Stimulated activated CD4-positive, alpha-beta T cell treated with anti-CD3 and anti-CD28 coated beads, TNF-alpha, amount 100 ng/mL, for 48 hours (primary cell): ENCODE measurements around the gene LLGL2.

Experiments used
- DNase-seq, 3 donors: peaks; one replicate each; pipeline ENCODE4 v3.0.0-alpha.2; 2020; ENCODE audit warnings: low read depth in 3 of 3

Gene LLGL2

DNA sequence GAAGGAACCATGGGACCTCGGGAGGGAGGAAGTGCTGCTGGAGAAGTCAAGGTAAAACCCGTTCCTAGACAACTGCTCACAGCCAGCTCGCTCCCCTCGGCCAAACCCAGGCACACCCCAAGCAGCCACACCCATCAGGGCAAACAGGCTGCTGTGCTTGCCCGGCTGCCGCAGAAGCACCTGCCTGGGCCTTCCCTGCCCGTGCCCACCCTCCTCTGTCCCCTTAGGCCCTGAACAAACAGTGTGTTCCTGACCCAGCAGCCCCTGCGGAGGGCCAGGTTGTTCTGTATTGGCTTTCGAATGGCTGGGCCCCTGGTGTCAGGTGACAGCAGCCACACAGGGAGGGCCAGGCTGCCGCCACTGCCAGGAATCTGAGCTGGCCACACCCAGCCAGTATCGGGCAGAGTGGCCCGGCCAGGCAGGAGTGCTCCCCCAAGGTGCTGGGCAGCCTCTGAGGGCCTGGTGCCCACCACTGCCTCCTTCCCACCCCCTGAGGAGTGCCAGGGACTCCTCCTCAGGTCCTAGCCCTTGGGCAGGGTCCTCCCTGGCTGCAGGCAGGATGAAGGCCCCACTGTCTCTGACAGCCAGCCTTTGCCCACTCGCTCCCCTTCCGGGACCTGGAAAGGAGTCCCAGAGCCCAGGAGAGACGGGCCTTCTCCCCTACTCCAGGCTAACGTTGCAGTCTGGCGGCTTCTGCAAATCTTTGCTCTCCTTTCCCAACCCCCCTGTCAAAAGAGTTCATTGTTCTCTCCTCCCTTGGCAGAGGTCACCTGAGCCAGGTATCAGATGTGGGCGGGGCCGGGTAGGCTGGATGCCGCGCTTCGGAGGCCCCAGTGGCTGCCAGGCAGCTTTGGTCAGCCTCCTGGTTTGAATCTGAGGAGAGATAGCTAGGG lies 24.0 kb downstream of the LLGL2 start:
- no peak for DNase-seq

DNA sequence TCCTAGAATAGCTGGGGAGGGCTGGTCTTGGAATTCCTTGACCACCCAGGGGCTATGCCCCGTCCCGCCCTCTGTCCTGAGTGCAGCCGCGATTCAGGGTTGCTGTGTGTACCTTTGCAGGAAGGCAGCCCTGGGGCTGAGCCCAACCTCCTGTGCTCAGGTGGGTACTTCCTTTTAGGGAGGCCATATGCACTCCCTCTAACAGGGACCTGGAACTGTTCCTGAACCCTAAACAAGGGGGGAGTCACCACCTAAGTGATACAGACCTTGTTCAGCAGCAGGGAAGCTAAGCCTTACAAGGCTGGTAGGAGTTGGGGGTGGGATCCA lies 24.6 kb downstream of the LLGL2 start:
- no peak for DNase-seq

DNA sequence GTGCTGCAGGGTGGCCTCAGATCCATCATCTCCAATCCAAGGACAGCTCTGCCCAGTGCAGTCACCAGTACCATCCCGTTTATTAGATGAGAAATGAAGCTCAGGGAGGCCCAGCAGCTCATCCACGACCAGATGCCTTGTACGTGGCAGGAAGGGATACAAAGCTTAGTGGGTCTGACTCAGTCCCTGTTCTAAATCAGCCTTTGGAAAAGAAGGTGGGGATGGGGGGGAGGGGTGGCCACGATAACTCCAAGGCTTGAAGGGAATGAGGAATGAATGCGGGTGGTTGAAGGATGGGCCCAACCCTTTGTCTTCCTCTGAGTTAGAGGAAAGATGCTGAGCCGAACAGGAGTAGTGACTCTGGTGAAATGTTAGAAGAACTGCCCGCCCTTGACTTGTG lies 25.8 kb downstream of the LLGL2 start:
- no peak for DNase-seq

DNA sequence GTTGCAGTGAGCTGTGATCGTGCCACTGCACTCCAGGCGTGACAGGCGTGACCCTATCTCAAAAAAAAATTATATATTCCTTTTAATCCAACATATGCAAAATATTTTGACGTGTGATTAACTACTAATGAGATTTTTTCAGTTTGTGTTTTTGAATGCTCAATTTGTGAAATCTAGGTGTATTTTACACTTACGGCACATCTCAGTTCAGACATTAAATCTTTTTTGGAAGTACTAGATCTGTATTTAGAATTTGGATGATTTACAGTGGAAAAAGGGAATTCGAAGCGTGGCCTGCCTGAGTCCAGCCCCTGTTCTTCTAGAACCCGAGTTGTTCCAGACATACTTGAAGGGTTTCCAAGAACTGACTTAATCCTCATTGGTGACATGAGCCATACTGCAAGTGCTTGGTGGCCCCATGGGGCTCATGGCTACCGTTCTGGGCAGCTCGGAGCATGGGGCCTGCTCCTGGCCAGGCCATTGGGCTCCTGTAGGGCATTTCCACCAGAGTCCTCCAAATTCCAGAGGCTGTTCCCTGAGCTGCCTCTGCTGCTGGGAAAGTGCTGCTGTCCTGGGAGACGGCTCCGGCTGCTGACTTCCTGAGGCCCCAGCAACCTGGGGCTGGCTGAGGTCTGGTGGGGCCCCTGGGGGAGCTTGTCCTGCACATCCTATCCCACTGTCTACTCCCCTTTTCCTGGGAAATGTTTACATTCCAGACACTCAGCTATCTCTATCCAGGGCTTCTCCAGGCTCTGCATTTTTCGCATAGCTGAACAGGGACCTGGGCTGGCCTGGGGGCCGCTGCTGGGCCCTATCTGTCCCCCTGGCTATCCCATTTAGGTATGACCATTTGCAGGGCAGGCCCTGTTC lies 27.2 kb downstream of the LLGL2 start:
- no peak for DNase-seq

DNA sequence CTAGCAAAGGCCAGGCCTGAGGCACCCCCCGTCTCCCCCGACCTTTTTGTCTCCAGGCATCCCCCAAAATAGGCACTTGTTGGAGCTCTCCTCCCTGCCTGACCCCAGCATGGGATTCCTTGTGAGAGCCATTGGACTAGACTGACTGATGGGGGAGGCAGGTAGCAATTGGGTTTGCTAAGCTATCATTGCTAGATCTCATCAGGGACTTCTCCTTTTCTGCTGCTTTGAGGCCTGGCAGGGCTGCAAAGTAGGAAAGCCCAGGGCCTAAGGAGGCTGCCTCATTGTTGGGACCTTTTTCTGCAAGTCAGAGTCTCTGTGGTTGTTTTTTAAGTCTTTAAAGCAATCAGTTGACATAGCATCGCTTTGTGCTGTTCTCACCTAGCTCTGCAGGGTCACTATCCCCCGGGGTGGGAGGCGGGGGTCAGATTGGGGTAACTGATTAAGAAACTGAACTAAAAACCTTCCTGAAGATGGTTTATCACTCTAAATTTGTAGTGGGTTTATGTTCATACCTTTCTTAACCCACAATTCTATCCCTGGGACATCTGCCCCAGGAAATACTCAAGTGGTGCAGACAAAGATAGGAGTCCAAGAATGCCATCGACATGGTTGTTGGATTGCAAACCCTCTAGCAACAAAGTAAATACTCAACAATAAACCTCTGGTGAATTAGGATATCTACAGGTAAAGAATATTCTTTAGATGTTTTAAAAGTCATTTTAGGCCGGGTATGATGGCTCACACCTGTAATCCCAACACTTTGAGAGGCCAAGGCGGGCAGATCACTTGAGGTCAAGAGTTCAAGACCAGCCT lies 28.0 kb downstream of the LLGL2 start:
- no peak for DNase-seq

DNA sequence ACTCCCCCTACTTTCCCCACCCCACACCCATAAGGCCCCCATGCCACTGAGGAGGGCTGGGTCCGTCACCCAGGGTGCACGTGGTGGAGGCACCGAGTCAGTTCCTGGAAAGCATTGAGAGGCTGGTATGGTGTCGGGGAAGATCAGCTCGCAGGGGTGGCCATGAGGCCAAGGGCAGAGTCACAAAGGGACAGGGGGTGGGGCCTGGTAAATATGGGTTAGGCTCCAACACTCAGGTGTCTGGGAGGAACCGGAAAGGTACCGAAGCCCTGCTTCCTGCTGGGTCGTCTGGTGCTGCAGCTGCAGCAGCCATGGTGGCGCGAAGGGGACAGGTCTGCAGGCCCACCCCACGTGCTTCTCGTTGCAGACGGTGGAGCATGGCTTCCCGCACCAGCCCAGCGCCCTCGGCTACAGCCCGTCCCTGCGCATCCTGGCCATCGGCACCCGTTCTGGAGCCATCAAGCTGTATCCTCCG lies 30.2 kb downstream of the LLGL2 start:
- DNase-seq: no peak

DNA sequence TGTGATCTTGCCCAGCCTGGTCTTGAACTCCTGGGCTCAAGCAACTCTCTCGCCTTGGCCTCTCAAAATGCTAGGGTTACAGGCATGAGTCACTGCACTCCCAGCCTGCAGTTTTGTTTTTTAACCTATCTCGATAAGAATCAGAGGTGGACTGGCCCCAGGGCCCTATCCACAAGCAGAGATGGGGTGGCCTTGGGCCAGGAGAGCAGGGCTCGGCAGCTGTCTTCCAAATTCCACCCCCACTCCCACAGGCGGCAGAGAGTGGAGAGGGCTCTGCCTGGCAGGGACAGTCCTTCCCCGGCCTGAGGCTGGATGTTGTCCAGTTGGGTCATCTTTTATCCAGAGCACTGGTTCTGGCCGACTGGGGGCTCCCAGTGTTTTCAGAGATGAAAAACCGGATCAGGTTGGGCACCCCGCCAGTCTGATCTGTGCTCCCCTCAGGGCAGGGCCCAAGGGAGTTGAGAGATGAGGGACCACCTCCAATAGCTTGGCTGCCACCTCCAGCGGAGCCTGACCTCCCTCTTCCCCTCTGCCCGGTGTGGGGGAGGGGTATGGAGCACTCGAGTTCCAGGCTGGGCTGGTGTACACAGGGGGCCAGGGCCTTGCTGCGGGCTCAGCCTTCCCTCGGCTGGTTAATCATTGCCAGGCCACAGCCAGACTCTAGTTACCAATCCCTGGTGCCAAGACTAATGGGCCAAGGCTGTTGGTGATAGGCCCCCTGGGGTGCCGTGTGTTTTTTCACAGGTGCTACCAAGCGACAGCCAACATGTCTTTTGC lies 31.8 kb downstream of the LLGL2 start:
- DNase-seq: no peak

DNA sequence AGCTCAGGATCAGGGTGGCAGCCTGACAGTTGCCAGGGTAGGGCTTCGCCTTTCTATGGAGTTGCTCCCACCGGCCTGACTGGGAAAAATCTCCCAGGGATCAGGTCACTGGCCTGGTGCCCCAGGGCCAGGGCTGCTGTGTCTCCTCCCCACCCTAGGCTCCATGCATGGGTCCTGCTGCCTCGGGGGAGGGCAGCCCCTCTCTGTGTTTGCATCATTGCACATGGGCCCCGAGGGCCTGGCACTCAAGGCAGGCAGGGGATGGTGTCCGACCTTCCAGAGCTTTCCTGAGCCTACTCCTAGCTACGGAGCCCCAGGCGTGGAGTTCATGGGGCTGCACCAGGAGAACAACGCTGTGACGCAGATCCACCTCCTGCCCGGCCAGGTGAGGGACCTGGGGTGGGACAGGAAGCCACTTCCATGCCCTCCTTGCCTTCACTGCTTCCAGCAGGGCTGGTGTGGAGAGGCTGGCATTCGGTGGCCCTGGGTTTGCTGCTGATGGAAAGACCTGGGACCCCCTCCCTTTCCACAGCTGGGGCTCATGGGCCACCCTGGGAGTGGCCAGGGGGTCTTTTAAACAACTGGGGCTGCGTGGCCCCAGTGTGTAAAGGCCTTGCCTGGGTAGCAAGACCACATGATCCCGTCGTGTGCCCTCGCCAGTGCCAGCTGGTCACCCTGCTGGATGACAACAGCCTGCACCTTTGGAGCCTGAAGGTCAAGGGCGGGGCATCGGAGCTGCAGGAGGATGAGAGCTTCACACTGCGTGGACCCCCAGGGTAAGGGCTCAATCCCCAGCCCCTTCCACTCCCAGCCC lies 32.6 kb downstream of the LLGL2 start:
- DNase-seq: no peak

DNA sequence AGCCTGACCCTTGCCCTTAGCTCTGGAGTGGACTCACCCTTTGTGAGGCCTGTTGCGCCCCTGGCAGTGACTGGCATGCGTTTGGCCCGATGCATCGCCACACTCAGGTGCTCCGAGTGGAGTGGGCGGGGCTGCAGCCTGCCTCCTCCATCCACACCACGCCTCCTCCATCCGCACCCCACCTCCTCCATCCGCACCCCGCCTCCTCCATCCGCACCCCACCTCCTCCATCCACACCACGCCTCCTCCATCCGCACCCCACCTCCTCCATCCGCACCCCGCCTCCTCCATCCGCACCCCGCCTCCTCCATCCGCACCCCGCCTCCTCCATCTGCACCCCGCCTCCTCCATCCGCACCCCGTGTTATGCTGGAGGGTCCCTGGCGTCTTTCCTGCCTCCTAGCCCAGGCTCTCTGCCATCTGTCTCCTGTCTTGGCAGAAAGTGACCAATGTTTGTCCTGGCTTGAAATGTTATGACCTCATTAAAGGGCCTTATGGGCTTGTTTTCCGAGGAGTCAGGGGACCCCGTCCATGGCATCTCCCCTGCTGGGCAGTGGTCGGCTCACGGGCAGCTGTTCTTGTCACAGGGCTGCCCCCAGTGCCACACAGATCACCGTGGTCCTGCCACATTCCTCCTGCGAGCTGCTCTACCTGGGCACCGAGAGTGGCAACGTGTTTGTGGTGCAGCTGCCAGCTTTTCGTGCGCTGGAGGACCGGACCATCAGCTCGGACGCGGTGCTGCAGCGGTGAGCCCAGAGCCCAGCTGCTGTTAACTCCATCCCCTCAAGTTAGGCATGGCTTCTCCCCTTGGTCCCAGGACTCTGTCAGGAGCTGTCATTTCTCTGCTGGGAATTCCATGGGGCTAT lies 33.4 kb downstream of the LLGL2 start:
- DNase-seq: no peak

DNA sequence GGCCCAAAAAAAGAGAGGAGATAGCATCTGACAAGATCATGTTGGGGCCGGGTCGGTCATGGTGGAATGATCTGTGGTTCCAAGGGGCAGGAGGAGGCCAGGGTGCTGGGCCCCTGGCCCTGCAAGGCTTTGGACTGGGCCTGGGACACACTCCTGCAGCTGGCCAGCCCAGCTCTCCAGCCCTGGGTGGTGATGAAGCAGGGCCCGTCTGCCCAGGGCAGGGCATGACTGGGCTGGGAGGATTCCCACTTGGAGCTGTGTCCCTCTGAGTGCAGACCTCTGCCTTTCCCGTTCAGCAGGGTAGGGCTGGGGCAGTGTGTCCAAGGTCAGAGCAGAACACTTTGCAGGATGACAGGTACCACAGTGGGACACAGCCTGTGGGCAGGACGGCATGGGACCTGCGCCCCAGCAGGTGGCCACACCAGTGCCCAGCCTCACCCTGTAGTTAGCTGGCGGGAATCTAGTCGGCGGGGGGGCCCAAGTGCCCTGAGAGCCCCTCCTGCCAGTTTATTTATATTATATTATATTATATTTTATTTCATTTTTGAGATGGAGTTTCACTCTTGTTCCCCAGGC lies 34.5 kb downstream of the LLGL2 start:
- no peak for DNase-seq

DNA sequence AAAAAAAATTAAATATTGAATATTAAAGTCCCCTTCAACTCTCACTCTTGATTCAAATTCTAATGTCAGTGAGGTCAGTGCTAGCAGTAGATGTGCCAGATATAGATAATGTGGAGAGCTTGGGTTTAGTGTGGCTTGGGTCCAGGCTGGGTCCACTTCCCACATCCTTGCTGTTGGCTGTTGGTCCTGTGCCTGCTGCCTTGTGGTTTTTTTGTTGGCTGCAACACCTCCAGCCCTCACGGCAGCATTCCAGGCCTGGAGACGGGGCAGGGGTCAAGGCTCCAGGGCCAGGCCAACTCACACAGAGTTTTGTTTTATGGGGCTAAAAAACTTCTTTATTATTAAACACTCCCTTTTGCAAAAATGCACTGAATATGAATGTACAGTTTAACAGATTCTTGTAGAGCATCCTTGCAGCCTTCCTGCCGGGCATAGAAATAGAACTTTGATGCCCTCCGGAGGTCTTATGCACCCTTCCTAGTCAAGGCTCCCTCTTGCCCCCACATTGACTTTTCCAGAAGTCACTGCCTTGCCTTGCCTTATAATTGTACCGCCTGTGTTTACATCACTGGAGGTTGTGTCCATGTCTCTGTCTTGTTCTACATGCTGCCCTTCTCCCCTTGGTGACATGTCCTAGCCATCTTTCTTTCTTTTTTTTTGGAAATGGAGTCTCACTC lies 36.6 kb downstream of the LLGL2 start:
- DNase-seq: no peak

DNA sequence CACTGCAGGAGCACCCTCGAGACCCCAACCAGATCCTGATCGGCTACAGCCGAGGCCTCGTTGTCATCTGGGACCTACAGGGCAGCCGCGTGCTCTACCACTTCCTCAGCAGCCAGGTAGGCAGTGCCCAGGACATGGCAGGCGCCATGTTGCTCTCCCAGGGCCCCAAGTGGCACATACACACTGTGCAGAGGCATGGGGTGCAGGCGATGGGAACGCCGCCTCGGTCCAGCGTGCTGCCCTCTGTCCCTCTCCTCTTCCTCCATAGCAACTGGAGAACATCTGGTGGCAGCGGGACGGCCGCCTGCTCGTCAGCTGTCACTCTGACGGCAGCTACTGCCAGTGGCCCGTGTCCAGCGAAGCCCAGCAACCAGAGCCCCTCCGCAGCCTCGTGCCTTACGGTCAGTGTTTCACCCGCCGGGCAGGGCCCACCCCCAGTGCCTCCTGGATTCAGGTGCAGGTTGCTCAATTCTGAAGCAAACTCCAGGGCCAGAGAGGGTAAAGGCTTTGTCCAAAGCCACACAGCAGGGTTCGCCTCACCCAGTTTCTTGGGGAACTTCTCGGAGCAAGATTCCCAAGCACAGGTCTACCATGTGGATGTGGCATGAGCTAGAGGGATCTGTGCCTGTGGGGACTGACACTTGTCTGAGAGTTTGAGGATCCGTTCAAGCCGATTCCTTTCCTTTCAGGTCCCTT lies 37.7 kb downstream of the LLGL2 start:
- DNase-seq: no peak

DNA sequence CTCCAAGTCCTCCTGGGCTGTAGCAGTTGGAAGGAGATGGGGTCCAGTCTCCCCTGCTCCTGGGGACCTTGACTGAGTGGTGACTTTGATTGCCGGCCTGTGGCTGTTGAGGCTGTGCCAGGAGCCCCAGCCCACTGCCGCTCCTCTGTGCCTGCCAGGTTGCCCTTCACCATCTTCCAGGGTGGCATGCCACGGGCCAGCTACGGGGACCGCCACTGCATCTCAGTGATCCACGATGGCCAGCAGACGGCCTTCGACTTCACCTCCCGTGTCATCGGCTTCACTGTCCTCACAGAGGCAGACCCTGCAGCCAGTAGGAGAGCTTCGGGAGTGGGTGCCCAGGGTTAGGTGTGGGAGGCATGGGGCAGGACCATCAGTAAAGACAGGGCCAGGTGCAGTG lies 38.7 kb downstream of the LLGL2 start:
- no peak for DNase-seq

DNA sequence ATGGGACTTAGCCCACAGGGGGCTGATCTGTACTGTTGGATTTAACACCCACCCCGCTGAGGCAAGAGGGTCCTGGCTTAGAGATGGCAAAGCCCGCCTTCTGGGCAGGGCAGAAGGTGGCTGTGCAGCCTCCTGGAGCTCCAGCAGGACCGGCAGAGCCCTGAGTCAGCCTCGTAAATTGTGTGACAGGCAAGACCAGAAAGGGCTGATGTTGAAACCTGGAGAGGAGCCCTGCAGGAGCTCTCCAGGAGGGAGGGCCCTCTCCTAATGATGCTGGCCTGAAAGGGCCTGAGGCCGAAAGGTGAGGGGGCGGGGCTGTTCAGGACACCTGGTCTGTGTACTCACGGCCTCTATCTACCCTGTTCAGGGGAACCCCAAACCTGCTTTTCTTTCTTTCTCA lies 39.6 kb downstream of the LLGL2 start:
- DNase-seq: no peak

DNA sequence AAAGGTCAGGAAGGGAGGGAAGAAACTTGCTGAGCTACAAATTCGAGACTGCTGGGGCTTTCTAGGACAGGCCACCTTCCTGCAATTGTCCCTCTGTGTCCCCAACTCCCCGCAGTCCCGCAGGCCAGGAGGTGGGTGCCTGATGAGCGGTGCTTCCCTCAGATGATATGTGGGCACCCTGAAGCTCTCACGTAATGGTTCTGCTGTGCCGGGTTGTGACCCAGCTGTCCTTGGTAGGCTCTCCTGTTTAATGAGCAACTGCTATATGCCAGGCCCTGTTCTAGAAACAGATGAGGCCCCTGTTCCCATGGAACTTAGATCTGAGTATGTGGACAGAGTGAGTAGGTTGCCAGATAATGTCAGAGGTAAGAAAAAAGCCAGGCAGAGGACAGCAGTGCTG lies 40.1 kb downstream of the LLGL2 start:
- DNase-seq: no peak

DNA sequence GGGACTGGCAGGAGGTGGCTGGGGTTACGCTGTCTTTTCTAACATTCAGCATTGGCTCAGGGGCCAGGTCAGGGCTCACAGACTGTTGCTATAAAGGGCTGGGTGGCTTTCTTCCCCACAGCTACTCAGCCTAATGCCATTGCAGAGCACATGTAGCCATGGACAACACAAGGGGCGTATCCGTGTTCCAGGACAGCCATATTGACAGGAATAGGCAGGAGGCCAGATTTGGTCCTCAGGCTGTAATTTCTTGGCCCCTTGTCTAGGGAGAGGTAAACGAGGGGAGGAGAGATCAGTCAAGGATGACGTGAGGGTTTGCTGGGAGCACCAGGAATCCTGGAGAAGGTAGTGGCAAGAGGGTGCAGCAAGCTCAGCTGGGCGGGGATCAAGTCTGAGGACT lies 40.9 kb downstream of the LLGL2 start:
- no peak for DNase-seq

DNA sequence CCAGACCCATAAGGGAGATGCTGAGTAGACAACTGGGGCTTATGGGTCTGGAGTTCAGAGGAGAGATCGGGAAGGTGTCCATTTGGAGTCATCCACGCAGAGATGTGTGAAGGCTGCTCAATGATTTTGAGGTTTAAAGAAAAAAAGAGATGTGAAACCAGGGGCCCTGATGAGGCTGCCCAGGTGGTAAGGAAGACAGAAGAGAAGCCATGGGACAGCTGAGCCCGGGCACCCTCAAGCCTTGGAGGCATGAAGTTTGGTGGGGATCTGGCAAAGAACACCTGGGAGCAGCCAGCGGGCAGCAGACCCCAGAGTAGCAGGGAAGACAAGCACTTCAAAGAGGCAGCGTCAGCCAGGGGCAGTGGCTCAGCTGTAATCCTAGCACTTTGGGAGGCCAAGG lies 41.3 kb downstream of the LLGL2 start:
- DNase-seq: no peak
